ENCODE data around the gene SETD1A. TPM values are rescaled to one million over a fixed set of nuclear protein-coding genes. Genes with fewer than 3 reads are reported as not detected.

Gene SETD1A
- total RNA-seq, 2 experiments from 2014 or later = 23.9 to 26.4 TPM

Other genes with a start within 250 kb of the SETD1A start
- gene PHKG2, start 209.3 kb upstream of the SETD1A start, total RNA-seq = 10 to 100 TPM; 45.8 to 46.5 TPM
- 1 to 10 TPM; 4.1 to 4.6 TPM for gene CFAP119, start 195.7 kb upstream of the SETD1A start, total RNA-seq
- 100 to 1,000 TPM; 103 to 106 TPM for gene RNF40, start 195.4 kb upstream of the SETD1A start, total RNA-seq
- gene ZNF629, start 170.5 kb upstream of the SETD1A start, total RNA-seq = 1 to 10 TPM; 1.6 to 2.5 TPM
- 10 to 100 TPM; 25.6 to 26.8 TPM for gene BCL7C, start 63.7 kb upstream of the SETD1A start, total RNA-seq
- under 1 TPM; 0.35 to 0.47 TPM for gene CTF1, start 61.1 kb upstream of the SETD1A start, total RNA-seq
- gene FBXL19, start 34.2 kb upstream of the SETD1A start, total RNA-seq = 10 to 100 TPM; 26.1 to 29.2 TPM
- gene ORAI3, start 8.7 kb upstream of the SETD1A start, total RNA-seq = 10 to 100 TPM; 19.5 to 20.5 TPM
- gene HSD3B7, start 27.5 kb downstream of the SETD1A start, total RNA-seq = 1 to 10 TPM; 6.6 to 9.7 TPM
- gene STX1B, start 52.9 kb downstream of the SETD1A start, total RNA-seq = 1 to 10 TPM; 3.5 to 3.6 TPM
- 10 to 100 TPM; 60.0 to 75.6 TPM for gene STX4, start 75.8 kb downstream of the SETD1A start, total RNA-seq
- gene ZNF668, start 116.5 kb downstream of the SETD1A start, total RNA-seq = 10 to 100 TPM; 18.0 to 20.5 TPM
- gene ZNF646, start 116.7 kb downstream of the SETD1A start, total RNA-seq = 10 to 100 TPM; 31.8 to 37.7 TPM
- 1 to 10 TPM; 5.3 to 6.6 TPM for gene PRSS53, start 131.2 kb downstream of the SETD1A start, total RNA-seq
- gene VKORC1, start 137.0 kb downstream of the SETD1A start, total RNA-seq = 10 to 100 TPM; 66.3 to 68.9 TPM
- gene BCKDK, start 150.6 kb downstream of the SETD1A start, total RNA-seq = 10 to 100 TPM; 34.7 to 35.4 TPM
- gene KAT8, start 159.9 kb downstream of the SETD1A start, total RNA-seq = 10 to 100 TPM; 54.8 to 56.1 TPM
- gene PRSS8, start 178.0 kb downstream of the SETD1A start, total RNA-seq = not detected
- gene PRSS36, start 192.3 kb downstream of the SETD1A start, total RNA-seq = under 1 TPM; 0.59 to 0.96 TPM
- gene FUS, start 222.4 kb downstream of the SETD1A start, total RNA-seq = 100 to 1,000 TPM; 514 to 619 TPM
- gene PYCARD, start 245.0 kb downstream of the SETD1A start, total RNA-seq = 10 to 100 TPM; 55.4 to 99.1 TPM